Neural cell (in vitro differentiated cells): ENCODE data around the gene CDK15.

Source experiments
- CTCF ChIP-seq: fragments of 450-650 bp; IDR thresholded peaks from 2 replicates; pipeline ENCODE4 v1.5.1; 2014; ENCODE audit warnings: antibody characterized with exemption, mild to moderate bottlenecking, moderate library complexity; ENCODE audit not compliant: poor library complexity, severe bottlenecking
- EP300 ChIP-seq: fragments of 450-650 bp; conservative IDR thresholded peaks from 2 replicates; pipeline ENCODE4 v1.6.1; 2014; ENCODE audit warnings: antibody characterized with exemption, mild to moderate bottlenecking, moderate library complexity; ENCODE audit not compliant: poor library complexity, severe bottlenecking
- EZH2 ChIP-seq: fragments of 200-600, 300-800 bp; shearing (Covaris generic), sonication (generic); IDR thresholded peaks from 2 replicates; pipeline ENCODE4 v1.6.1; 2014; ENCODE audit warnings: antibody characterized with exemption, low read length, borderline replicate concordance, mild to moderate bottlenecking; ENCODE audit not compliant: insufficient read depth, poor library complexity, severe bottlenecking
- POLR2AphosphoS5 ChIP-seq: IDR thresholded peaks from 2 replicates; pipeline ENCODE4 v1.6.1; 2012
- RAD21 ChIP-seq: fragments of 450-650 bp; conservative IDR thresholded peaks from 2 replicates; pipeline ENCODE4 v1.6.1; 2014; ENCODE audit warnings: antibody characterized with exemption, mild to moderate bottlenecking, moderate library complexity

GRCh38 chr2:201808027-201808426, 1.7 kb downstream of the CDK15 start:
- TF ChIP-seq CTCF (no peak), RAD21 (no peak), POLR2AphosphoS5 (no peak), EZH2 (no peak), EP300 (no peak)
